HG02973 (cell line): Measurements from ENCODE around the gene ZCCHC7.
"Not testable (repeated sequence)": the region's sequence is repeated elsewhere in the genome, so short reads cannot be mapped to it uniquely, and the experiment has no call there.

Source experiments
- ATAC-seq: cut with Tn5 transposase; IDR thresholded peaks from one replicate; pipeline ENCODE4 v1.9.1; 2021; ENCODE audit warnings: moderate library complexity; ENCODE audit not compliant: unreplicated experiment

Gene ZCCHC7

DNA sequence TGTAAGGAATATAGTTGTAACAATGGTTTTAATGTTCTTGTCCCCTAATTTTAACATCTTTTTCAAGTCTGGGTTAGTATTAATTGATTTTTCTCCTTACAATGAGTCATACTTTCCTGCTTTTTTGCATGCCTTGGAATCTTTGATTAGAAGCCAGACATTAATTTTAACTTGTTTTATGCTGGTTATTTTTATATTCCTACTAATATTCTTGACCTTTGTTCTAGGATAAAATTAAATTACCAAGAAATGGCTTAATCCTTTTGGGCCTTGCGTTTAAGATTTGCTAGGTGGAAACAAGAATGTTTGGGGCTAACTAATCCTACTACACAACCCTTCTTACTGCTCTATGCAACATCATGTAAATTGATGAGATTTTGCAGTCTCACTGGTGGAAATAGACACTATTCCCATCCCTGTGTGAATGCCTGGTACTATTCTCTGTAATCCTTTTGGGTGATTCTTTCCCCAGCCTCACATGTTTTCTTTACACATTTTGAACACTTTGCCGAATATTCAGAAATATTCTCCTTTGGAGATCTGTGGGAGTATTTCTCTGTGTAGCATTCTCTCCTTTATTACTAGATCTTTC lies 47.2 kb downstream of the ZCCHC7 start:
- ATAC-seq: no peak

- ATAC-seq: no peak
Observed at GRCh38 chr9:37172557-37172956, 52.2 kb downstream of the ZCCHC7 start.

- no peak for ATAC-seq
Observed at GRCh38 chr9:37174247-37174646, 53.9 kb downstream of the ZCCHC7 start.

GRCh38 chr9:37178742-37179141 lies 58.4 kb downstream of the ZCCHC7 start:
- ATAC-seq: no peak

GRCh38 chr9:37179576-37179975 lies 59.2 kb downstream of the ZCCHC7 start:
- ATAC-seq: no peak

DNA sequence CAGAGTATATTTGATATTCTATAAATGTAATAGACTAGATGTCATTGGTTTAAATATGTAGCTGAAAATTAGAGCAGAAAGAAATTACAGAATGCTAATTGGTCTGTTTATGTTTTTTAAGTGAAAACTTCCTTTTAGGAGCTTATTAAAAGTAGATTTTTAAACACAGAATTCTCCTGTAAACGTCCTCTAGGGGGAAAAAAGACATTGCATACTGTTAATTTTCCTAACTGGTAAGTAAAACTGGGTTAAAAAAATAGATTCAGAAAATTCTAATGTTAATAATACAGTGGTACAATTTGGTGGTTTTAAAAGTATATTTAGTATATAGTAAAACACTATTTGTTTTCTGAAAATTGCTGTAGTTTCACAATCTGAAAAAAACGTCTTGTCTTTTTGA lies 59.8 kb downstream of the ZCCHC7 start:
- no peak for ATAC-seq

DNA sequence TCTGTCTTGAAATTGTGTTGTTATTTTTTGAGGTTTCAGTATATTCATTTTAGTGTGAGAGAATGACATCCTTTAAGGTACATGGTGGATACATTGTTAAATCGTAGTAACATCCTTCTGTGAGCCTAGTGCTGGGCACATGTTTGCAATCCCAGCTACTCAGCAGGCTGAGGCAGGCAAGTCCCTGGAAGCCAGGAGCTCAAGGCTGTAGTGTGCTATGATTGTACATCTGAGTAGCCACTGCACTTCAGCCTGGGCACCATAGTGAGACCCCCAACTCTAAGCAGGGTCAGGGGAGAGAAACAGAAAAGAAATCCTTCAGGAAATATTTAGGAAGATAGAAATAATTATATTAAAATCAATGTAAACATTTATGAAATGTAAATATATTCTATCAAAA lies 62.3 kb downstream of the ZCCHC7 start:
- no peak for ATAC-seq

GRCh38 chr9:37184905-37185867 lies 64.8 kb downstream of the ZCCHC7 start:
- no peak for ATAC-seq

DNA sequence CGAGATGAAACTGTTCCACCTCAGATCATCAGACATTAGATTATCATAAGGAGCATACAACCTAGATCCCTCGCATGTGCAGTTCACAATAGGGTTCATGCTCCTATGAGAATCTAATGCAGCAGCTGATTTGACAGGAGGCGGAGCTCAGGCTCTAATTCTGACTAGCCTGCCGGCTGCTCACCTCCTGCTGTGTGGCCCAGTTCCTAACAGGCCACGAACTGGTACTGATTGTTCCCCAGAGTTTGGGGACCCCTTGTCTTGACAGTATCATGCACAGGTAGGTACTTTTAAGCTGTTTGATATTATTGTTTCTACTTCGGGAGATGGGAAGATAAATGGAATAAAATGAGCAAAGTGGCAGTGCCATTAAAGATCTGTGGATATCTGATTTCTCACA lies 66.9 kb downstream of the ZCCHC7 start:
- peak; percentile 45 for ATAC-seq

GRCh38 chr9:37187713-37188439 lies 67.5 kb downstream of the ZCCHC7 start:
- peak; percentile 62 for ATAC-seq

GRCh38 chr9:37190739-37191138 lies 70.4 kb downstream of the ZCCHC7 start:
- not testable (repeated sequence) for ATAC-seq

DNA sequence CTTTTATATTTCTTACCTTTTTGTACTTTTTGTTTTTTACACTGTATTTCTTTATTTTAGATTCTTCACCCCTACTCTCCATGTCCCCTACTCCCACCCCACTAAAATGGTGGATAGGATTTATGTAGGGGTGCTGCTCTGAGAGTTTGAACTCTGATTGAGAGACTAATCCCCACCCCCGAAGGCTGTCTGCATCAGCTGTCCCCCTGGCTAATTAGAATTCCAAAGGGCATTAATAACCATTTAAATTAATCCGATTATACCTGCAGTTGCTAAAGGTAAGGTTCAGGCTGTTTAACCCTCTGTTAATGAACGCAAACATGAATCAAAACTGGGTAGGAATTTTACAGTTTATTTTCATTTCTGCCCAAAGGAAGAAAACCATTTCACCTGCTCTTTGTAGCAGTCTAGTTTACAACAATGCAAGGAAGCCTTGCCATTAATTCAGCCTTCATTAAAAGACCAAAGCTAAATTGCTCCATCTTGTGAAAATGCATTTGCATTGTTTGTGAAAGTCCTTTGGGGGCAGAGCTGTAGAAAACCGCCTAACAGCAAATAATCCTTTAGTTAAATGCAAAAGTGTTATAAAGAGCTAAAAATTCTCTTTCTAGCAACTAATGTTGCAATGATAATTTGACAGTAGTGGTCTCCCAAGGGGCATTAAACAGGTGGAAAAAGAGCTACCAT lies 71.2 kb downstream of the ZCCHC7 start:
- no peak for ATAC-seq

- ATAC-seq: no peak
Observed at GRCh38 chr9:37192803-37193202, 72.4 kb downstream of the ZCCHC7 start.

GRCh38 chr9:37197158-37198038 lies 77.0 kb downstream of the ZCCHC7 start:
- ATAC-seq: no peak

- ATAC-seq: no peak
Observed at GRCh38 chr9:37198039-37198729, 77.8 kb downstream of the ZCCHC7 start.

DNA sequence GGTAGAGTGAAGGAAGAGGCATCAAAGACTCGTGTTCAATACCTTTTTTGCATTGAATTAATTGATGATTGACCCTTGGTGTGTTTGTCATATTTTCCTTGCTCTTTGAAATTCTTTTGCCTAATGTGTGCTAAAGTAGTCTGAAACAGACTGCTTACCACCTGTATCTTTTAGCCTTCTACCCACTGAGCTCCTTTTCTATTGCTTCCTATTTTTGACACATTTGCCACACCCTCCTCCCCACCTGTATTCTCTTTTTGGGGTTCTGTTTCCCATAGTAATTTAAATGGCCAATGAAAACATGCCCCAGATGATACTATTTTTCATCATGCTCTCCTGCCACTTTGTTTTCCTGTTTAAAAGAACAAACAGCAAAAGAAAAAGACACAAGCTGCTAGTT lies 78.5 kb downstream of the ZCCHC7 start:
- ATAC-seq: no peak

DNA sequence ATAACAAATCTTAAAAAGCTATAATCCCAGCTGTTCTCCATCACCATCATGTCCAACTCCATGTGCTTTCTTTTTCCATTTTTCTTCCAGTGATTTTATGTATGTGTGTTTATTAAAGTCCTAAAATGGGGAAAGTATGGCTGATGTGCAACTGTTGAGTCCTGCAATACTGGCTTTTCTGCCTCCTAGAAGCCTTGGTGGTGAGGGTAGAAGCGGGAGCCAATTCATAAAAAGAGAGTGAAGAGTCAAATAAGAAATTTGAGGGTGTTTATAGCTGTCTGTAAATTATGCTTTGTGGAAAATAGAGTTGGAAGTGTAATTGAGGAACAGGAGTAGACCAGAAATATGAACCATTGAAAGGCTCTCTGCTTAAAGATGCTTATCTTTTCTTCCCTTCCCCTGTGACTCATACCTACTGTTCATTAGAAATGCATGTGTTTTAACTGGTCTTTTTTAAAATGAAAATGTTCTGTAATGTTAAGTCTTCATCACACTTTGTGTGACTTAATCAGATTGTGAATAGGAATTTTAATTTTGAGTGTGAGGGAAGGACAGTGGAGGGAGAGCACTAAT lies 80.1 kb downstream of the ZCCHC7 start:
- no peak for ATAC-seq

- ATAC-seq: no peak
Observed at GRCh38 chr9:37201581-37201980, 81.2 kb downstream of the ZCCHC7 start.

- no peak for ATAC-seq
Observed at GRCh38 chr9:37202091-37202490, 81.7 kb downstream of the ZCCHC7 start.
